Type B pancreatic cell (in vitro differentiated cells): ENCODE data around the gene TUBGCP4. TPM values are rescaled to one million over a fixed set of nuclear protein-coding genes. Genes with fewer than 3 reads are reported as not detected.
"Not testable (repeated sequence)": the region's sequence is repeated elsewhere in the genome, so short reads cannot be mapped to it uniquely, and the experiment has no call there.

Experiments
- DNase-seq: peaks from one replicate; pipeline ENCODE4 v3.0.0; 2021; ENCODE audit warnings: mixed read lengths; ENCODE audit not compliant: unreplicated experiment; ENCODE audit errors: extremely low spot score
- H3K27ac Mint-ChIP-seq: 2 replicates; pipeline ENCODE4 v1.8.0; 2021; ENCODE audit warnings: mild to moderate bottlenecking, mixed read lengths
- H3K27me3 Mint-ChIP-seq: 2 replicates; pipeline ENCODE4 v1.8.0; 2021; ENCODE audit warnings: mixed read lengths
- H3K36me3 Mint-ChIP-seq: 2 replicates; pipeline ENCODE4 v1.8.0; 2021; ENCODE audit warnings: mixed read lengths
- H3K4me1 Mint-ChIP-seq: one replicate; pipeline ENCODE4 v1.8.0; 2021; ENCODE audit warnings: mixed read lengths; ENCODE audit not compliant: unreplicated experiment
- H3K4me3 Mint-ChIP-seq: 2 replicates; pipeline ENCODE4 v1.8.0; 2021; ENCODE audit warnings: mild to moderate bottlenecking, mixed read lengths
- H3K9me3 Mint-ChIP-seq: 2 replicates; pipeline ENCODE4 v1.8.0; 2021; ENCODE audit warnings: mixed read lengths
- total RNA-seq: library from RNA; stranded (reverse); gene quantifications from 2 replicates; pipeline ENCODE4 v1.2.1, GENCODE V29; 2021; ENCODE audit warnings: low replicate concordance
- TF ChIP-seq, protein P1 (sequence below): fragments of 200-600 bp; sonication (generic); conservative IDR thresholded peaks from 2 replicates; pipeline ENCODE4 v1.5.0; 2021; ENCODE audit warnings: antibody characterized with exemption, mild to moderate bottlenecking

TUBGCP4 gene
- total RNA-seq, 1 donor from 2014 or later: 29.1 TPM

DNA sequence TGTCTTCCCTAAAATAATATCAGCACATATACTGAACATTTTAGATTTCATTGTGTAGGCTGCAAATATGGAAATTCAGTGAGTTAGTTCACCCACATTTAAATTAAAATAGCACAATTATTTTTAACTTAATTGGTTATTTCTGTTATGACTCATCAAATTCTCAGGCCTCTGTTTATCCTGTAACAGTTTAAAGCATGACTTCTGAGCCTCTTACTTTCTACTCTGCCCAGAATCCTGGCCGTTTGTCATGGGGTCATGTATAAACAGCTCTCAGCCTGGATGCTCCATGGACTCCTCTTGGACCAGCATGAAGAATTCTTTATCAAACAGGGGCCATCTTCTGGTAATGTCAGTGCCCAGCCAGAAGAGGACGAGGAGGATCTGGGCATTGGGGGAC lies 12.2 kb downstream of the TUBGCP4 start:
- H3K9me3 Mint-ChIP-seq: no peaks in the 10 kb centered on the region
- peaks cover 41% of the 10 kb centered on the region for H3K36me3 Mint-ChIP-seq
- H3K27ac Mint-ChIP-seq: no peak overlapping the region
- no peaks in the 10 kb centered on the region for H3K27me3 Mint-ChIP-seq
- DNase-seq: no peak
- H3K4me3 Mint-ChIP-seq: no peak overlapping the region
- TF ChIP-seq, protein P1, sequence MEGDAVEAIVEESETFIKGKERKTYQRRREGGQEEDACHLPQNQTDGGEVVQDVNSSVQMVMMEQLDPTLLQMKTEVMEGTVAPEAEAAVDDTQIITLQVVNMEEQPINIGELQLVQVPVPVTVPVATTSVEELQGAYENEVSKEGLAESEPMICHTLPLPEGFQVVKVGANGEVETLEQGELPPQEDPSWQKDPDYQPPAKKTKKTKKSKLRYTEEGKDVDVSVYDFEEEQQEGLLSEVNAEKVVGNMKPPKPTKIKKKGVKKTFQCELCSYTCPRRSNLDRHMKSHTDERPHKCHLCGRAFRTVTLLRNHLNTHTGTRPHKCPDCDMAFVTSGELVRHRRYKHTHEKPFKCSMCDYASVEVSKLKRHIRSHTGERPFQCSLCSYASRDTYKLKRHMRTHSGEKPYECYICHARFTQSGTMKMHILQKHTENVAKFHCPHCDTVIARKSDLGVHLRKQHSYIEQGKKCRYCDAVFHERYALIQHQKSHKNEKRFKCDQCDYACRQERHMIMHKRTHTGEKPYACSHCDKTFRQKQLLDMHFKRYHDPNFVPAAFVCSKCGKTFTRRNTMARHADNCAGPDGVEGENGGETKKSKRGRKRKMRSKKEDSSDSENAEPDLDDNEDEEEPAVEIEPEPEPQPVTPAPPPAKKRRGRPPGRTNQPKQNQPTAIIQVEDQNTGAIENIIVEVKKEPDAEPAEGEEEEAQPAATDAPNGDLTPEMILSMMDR: no peak
- no peaks in the 10 kb centered on the region for H3K4me1 Mint-ChIP-seq

DNA sequence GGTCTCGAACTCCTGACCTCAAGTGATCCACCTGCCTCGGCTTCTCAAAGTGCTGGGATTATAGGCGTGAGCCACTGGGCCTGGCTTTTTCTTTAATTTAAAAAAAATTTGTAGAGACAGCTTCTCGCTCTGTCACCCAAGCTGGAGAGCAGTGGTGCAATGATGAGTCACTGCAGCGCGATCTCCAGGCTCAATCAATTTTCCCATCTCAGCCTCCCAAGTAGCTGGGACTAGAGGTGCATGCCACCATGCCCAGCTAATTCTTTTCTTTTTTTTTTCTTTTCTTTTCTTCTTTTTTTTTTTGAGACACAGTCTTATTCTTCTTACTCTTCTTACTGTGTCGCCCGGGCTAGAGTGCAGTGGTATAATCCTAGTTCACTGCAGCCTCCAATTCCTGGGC lies 19.8 kb downstream of the TUBGCP4 start:
- H3K4me3 Mint-ChIP-seq: no peak overlapping the region
- no peak overlapping the region for H3K27ac Mint-ChIP-seq

DNA sequence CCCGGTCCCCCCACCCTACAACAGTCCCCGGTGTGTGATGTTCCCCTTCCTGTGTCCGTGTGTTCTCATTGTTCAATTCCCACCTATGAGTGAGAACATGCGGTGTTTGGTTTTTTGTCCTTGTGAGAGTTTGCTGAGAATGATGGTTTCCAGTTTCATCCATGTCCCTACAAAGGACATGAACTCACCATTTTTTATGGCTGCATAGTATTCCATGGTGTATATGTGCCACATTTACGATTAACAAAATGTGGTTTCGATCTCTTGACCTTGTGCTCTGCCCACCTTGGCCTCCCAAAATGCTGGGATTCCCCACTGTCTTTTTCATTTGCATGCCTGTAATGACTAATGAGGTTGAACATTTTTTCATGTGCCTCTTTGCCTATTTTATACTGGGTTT lies 22.7 kb downstream of the TUBGCP4 start:
- H3K4me3 Mint-ChIP-seq, H3K27me3 Mint-ChIP-seq: not testable (repeated sequence)

More for the DNA sequence above, 19.8 kb downstream of the TUBGCP4 start:
- no peak for DNase-seq
- Mint-ChIP-seq H3K27me3 (no peaks in the 10 kb centered on the region), H3K9me3 (no peaks in the 10 kb centered on the region), H3K4me1 (no peaks in the 10 kb centered on the region), H3K36me3 (peaks cover 28% of the 10 kb centered on the region)
- TF ChIP-seq, protein P1: no peak

DNA sequence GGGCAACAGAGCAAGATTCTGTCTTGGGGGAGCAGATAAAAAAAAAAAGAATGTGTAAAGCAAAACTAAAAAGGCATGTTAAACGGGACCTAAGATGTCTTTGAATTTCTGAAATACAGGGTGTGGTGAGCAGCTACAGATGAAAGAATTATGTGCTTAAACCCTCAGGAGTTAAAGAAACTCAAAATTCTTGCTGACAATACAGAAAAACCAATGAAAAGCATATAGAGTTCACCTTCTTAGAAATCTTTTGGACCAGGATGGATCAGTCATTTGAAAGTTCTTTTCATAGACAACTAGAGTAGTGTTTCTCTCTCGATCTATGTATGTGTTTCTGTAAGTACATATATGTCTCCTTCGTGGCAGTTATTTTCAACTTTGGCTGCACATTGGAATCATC lies 31.4 kb downstream of the TUBGCP4 start:
- Mint-ChIP-seq H3K4me1 (no peaks in the 10 kb centered on the region), H3K9me3 (no peaks in the 10 kb centered on the region), H3K27ac (no peak overlapping the region), H3K4me3 (no peak overlapping the region), H3K36me3 (peaks cover 49% of the 10 kb centered on the region), H3K27me3 (no peaks in the 10 kb centered on the region)
- no peak for DNase-seq
- TF ChIP-seq, protein P1: no peak

More for the DNA sequence above, 22.7 kb downstream of the TUBGCP4 start:
- not testable (repeated sequence) for H3K9me3 Mint-ChIP-seq, H3K4me1 Mint-ChIP-seq, H3K27ac Mint-ChIP-seq, DNase-seq
- H3K36me3 Mint-ChIP-seq: peaks cover 29% of the 10 kb centered on the region

DNA sequence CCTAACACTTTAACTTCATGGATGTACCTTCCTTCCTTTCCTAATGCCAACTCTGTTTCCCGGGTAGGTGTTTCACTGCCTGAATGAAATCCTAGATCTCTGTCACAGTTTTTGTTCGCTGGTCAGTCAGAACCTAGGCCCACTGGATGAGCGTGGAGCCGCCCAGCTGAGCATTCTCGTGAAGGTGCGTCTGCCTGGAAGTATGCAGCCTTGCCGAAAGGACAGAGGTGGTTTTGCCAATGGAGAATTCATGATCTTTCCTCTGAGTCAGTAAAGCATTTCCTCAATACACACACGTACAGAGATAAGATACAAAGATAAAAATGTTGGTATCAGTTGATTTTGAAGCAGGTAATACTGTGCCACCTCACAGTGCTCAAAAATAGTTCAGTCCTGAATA lies 32.7 kb downstream of the TUBGCP4 start:
- H3K27me3 Mint-ChIP-seq: no peaks in the 10 kb centered on the region
- no peak overlapping the region for H3K27ac Mint-ChIP-seq
- no peaks in the 10 kb centered on the region for H3K4me1 Mint-ChIP-seq
- no peak for DNase-seq
- no peaks in the 10 kb centered on the region for H3K9me3 Mint-ChIP-seq
- peaks cover 58% of the 10 kb centered on the region for H3K36me3 Mint-ChIP-seq
- TF ChIP-seq, protein P1: no peak
- no peak overlapping the region for H3K4me3 Mint-ChIP-seq

DNA sequence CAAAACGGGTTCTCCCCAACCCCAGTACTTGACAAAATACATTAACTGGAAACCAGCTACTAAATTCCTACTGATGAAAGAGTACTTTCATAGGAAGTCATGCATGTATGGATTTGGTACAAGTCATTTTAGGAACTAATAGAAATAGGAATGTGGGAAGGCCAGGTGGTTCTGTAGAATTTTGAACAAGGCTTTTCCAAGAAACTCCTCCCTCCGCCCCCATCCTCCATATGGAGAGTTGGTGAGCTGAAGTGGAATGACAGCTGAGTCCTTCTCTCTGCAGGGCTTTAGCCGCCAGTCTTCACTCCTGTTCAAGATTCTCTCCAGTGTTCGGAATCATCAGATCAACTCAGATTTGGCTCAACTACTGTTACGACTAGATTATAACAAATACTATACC lies 33.2 kb downstream of the TUBGCP4 start:
- H3K4me1 Mint-ChIP-seq: no peaks in the 10 kb centered on the region
- H3K9me3 Mint-ChIP-seq: no peaks in the 10 kb centered on the region
- H3K36me3 Mint-ChIP-seq: peaks cover 58% of the 10 kb centered on the region
- H3K4me3 Mint-ChIP-seq: no peak overlapping the region
- H3K27me3 Mint-ChIP-seq: no peaks in the 10 kb centered on the region
- H3K27ac Mint-ChIP-seq: no peak overlapping the region
- no peak for DNase-seq
- TF ChIP-seq, protein P1: no peak
